HG02759 (cell line): ENCODE data around the gene MSH4.
A peak's percentile ranks its signal among the peaks of the same experiment; 100 is the strongest.
"Not testable (repeated sequence)": the region's sequence is repeated elsewhere in the genome, so short reads cannot be mapped to it uniquely, and the experiment has no call there.

Source experiments
- ATAC-seq: cut with Tn5 transposase; IDR thresholded peaks from one replicate; pipeline ENCODE4 v1.9.1; 2021; ENCODE audit warnings: mild to moderate bottlenecking, moderate library complexity; ENCODE audit not compliant: unreplicated experiment

The MSH4 gene

DNA sequence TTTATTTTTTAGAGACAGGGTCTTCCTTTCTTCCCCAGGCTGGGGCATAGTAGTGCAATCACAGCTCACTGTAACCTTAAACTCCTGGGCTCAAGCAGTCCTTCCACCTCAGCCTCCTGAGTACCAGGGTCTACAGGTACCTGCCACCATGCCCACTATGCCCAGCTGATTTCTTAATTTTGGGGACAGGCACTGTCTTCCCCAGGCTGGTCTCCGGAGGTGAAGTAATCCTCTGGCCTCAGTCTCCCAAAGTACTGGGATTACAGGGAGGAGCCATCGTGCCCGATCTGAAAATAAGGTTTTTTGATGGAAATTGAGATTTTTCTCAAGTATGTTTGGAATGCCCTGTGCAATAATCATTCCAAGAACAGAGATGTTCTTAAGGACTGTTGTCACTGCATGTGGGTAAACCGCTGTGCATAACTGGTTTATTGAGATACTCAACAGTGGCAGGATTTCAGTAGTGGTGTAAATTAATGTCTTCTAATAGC is 934 bp upstream of the MSH4 start:
- ATAC-seq = no peak

DNA sequence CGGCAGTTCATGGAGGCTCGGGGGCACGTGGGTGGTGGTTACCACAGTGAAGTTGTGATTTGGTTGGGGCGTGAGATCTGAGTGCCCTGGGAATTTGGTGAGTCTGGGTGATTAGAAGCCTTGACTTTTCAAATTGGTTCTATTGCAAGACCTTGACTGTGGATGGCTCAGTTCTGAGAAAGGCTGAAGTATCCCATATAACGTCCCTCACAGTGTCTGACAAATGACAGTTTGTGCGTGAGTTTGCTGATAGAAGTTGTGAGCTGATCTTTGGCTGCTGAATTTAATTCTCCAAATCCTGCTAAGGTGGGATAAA is 549 bp downstream of the MSH4 start:
- peak; percentile 15 for ATAC-seq

DNA sequence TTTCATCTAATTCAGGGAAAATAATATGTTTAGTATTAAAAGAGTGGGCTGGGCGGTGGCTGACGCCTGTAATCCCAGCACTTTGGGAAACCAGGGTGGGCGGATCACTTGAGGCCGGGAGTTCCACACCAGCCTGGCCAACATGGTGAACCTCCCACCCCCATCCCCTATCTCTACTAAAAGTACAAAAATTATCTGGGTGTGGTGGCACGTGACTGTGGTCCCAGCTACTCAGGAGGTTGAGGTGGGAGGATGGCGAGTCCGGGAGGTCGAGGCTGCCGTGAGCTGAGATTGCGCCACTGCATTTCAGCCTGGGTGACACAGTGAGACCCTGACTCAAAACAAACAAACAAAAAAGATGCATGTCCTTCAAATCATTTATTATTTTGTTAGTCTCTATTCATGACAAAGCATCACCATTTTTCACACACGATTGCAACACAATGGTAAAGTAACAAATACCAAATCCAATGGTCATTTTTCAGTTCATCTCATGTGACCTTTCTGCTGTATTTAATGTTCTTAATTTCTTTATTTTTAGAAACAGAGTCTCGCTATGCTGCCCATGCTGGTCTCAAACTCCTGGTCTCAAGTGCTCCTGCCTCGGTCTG is 1.0 kb downstream of the MSH4 start:
- no peak for ATAC-seq

DNA sequence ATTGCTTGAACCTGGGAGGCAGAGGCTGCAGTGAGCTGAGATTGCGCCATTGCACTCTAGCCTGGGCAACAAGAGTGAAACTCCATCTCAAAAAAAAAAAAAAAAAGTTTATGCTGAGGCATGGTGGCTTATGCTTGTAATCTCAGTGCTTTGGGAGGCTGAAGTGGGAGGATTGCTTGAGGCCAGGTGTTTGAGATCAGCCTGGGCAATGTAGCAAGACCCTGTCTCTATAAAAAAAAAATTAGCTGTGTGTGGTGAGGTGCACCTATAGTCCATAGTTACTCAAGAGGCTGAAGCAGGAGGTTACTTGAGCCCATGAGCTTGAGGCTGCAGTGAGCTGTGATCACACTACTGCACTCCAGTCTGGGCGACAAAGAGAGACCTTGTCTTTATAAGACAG is 4.8 kb downstream of the MSH4 start:
- not testable (repeated sequence) for ATAC-seq

DNA sequence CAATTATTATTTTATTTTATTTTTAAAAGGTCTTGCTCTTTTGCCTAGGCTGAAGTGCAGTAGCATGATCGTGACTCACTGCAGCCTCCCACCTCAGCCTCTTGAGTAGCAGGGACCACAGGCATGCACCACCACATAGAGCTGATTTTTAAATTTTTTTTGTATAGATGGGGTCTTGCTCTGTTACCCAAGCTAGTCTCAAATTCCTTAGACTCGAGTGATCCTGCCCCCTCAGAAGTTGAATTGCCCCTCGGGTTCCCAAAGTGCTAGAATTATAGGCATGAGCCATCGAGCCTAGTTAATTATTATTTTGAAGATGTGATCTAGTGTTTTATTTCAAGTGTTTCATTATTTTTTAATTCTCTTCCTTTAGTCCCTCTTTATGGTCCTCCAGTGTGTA is 12.2 kb downstream of the MSH4 start:
- no peak for ATAC-seq

DNA sequence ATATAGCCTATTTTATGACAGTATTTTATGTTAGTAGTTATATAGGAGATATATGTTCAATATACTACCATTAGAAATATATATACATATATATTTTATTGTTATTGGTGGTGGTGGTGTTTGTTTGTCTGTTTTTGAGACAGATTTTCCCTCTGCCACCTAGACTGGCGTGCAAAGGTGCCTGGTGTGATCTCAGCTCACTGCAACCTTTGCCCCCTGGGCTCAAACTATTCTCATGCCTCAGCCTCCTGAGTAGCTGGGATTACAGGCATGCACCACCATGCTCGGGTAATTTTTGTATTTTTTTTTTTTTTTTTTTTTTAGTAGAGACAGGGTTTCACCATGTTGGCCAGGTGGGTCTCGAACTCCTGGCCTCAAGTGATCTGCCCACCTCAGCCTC is 13.4 kb downstream of the MSH4 start:
- not testable (repeated sequence) for ATAC-seq

DNA sequence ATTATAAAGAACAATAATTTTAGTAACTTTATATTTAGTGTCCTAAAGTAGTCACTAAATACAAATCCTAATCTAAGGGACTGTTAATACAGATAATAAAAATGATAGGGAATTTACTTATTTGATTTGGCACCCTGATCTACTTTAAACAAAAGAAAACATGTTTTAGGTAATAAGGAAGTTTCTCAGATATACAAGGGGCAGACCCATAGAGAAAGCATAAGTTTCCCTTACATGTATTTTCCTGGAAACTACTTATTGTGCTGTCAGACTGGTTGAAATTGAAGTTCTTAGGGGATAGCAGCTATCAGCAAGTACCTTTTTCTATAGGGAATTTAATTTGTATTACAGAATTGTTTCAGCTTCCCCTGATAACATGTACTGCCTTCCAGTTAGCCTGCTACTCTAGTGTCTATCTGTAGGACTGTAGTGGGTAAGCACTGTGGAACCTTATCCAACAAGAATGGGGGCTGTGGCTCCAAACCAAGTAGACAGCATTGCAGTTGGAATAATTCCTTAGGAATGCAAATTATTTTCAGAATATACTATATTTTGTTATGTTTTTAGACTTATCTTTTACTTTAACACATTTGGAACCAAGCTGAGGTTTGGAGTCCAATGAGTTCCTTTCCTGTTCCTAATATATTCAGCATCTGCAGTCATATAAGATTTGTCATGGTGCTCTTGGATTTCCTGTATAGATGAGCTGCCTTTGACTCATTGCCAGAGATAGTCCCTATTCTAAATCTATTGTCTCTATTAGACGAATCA is 14.7 kb downstream of the MSH4 start:
- ATAC-seq = no peak

DNA sequence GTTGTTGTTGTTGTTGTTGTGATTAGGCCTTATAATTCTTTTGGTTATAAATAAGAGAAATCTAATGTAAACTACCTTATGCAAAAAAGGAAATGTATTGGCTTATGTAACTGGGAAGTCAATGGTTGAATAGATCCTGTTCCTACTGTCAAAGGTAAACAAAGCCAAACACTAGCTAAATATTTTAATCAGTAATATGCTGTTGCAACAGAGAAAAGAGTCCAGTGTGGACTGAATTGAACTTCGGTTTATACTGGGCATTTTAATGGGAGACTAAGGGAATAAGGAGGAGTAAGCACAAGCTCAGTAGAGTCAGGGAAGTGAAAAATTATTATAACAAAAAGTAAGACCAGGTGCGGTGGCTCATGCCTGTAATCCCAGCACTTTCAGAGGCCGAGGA is 15.4 kb downstream of the MSH4 start:
- ATAC-seq = no peak

DNA sequence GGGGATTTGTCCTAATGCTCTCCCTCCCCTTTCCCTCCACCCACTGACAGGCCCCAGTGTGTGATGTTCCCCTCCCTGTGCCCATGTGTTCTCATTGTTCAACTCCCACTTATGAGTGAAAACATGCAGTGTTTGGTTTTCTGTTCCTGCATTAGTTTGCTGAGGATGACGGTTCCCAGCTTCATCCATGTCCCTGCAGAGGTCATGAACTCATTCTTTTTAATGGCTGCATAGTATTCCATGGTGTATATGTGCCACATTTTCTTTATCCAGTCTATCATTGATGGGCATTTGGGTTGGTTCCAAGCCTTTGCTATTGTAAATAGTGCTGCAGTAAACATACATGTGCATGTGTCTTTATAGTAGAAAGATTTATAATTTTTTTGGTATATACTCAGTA is 26.9 kb downstream of the MSH4 start:
- ATAC-seq = not testable (repeated sequence)

DNA sequence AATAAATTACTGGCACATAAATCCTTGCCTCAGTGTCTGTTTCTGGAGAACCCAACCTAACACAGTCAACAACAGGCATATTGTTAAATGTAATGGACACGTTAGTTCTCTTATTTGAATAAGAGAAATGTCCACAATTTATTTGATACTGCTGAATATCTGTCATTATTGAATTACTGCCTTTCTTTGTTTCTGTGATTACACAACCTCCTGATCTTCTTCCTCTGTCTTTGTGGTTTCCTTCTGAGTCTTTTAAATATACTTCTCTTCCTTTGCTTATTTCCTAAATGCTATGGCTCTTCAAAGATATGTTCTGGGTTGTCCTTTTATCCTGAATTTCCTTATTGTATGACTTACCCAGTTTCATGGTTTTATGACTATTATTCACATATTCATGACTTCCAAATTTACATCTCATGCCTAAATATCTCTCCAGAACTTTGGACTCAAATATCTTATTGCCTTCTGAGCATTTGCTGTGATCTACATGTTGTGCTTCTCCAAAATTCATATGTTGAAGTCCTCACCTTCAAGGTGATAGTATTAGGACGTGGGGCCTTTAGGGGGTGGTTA is 39.9 kb downstream of the MSH4 start:
- no peak for ATAC-seq

DNA sequence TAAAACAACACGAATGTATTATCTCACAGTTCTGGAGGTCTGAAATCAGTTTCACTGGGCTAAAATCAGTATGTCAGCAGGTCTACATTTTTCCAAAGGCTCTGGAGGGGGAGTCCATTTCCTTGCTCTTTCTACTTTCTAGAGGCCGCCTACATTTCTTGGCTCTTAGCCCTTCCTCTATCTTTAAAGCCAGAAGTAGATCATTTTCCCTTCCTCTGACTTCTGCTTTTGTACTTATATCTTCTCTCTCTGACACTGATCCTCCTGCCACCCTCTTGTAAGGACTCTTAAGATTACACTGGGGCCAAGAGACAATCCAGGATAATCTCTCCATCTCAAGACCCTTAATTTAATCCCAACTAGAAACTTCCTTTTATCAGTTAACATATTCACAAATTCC is 41.4 kb downstream of the MSH4 start:
- ATAC-seq = no peak

DNA sequence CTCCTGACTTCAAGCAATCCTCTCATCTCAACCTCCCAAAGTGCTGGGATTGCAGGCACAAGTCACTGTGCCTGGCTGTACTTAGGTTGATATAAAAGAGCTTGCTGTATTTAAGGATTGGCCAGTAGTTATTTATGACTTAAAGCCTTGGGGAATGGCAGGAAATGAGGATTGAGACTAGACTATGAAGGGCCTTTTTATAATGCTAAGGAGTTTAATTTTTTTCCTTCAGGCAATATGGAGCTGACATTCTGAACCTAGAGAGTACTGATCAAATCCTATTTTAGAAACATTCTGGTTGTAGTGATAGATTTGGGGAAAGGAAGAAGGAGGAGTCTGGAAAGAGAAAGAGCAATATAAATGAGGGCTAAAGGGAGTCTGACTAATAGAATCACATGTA is 44.7 kb downstream of the MSH4 start:
- ATAC-seq = no peak

DNA sequence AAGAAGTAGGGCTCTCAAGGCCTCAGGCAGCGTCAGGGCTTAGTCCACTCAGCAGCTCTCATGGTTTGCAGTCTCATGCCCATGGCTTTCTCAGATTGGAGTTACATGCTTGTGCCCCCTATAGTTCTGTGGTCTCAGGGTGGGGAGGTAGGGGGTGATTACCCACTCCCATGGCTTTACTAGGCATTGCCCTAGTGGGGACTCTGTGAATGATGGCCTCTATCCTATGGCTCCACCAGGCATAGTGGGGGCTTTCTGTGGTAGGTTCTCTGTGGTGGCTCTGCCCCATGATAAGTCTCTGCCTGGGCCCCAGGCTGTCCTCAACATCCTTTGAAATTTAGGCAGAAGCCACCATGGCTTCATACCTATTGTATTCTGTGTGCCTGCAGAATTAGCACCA is 48.9 kb downstream of the MSH4 start:
- ATAC-seq = no peak

DNA sequence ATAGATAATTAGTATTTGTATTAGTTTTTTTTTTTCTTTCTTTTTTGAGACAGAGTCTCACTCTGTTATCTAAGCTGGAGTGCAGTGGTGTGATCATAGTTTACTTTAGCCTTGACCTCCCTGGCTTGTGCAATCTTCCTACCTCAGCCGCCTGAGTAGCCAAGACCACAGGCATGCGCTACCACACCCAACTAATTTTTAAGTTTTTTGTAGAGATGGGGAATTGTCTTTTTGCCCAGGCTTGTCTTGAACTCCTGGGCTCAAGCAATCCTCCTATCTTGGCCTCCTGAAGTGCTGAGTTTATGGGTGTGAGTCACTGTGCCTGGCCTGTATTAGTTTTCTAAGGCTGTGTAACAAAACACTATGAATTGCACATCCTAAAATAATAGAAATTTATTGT is 58.3 kb downstream of the MSH4 start:
- no peak for ATAC-seq

DNA sequence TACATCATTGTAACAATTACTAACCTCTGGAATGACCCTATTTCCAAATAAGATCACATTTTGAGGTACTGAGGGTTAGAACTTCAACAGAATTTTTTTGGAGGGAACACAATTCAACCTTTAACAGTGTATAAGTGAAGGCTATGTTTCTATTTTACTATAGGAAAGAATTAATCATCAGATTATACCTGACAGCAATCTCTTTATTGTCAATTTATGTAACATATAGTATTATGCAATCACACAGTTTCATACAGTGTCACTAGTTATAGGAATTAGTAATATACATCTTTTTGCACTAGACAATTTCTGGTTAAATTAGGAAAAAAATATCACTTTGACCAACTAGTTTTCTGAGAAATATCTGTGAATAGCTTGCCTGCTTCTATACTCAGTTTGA is 59.1 kb downstream of the MSH4 start:
- ATAC-seq = no peak

DNA sequence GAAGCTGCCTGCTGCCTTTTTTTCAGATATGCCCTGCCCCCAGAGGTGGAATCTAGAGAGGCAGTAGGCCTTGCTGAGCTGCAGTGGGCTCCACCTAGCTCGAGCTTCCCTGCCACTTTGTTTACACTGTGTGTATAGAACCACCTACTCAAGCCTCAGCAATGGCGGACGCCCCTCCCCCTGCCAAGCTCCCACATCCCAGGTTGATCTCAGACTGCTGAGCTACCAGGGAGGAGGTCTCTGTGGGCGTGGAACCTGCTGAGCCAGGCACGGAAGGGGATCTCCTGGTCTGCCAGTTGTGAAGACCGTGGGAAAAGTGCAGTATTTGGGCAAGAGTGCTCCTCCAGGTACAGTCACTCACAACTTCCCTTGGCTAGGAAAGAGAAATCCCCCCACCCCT is 65.1 kb downstream of the MSH4 start:
- no peak for ATAC-seq

DNA sequence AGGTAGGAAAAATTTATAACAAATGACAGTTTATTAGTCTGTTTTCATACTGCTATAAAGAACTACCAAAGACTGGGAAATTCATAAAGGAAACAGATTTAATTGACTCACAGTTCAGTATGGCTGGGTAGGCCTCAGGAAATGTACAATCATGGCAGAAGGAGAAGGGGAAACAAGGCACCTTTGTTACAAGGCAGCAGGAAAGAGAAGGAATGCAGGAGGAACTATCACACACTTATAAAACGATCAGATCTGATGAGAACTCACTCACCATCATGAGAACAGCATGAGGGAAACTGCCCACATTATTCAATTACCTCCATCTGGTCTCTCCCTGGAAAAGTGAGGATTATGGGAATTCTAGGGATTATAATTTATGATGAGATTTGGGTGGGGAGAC is 74.3 kb downstream of the MSH4 start:
- no peak for ATAC-seq

DNA sequence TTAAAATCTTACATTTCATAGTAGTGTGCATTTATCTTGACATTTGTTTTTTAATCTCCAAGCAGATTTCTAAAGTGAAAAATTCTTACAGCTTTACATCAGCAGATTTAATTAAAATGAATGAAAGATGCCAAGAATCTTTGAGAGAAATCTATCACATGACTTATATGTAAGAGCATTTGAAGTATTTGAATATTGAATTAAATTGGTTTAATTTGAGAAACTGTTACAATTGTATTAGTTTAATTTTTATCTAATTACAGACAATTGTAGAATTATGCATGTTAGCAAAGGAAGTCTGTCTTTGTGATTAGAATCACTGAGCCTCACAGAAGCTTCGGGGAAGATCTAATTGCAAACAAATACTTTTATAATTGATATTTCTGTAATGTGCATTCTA is 83.3 kb downstream of the MSH4 start:
- ATAC-seq = no peak

DNA sequence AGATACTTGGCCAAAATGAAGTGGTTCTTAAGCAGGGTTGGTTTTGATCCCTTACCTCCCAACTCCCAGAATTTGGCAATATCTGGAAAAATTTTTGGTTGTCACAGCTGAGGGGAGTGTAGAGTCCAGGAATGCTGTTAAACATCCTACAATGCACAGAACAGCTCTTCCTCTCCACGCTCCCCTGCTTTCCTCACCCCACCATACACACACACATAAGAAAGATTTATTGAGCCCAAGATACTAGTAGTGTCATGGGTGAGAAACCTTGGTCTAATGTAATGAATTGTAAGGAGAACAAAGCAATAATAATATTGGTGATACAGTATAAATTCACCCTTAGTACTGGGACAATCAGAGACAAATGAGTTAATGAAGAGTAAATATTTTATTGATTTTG is 87.8 kb downstream of the MSH4 start:
- ATAC-seq = no peak

DNA sequence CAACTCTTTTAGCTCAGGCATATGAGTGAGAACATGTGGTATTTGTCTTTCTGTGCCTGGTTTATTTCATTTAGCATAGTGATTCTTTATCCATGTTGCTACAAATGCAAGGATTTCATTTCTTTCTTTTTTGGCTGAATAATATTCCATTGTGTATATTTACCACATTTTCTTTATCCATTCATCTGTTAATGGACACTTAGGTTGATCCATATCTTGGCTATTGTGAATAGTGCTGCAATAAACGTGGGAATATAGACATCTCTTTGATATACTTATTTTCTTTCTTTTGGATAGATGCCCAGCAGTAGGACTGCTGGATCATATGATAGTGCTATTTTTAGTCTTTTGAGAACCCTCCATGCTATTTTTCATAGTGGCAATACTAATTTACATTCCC is 104.7 kb downstream of the MSH4 start:
- no peak for ATAC-seq

DNA sequence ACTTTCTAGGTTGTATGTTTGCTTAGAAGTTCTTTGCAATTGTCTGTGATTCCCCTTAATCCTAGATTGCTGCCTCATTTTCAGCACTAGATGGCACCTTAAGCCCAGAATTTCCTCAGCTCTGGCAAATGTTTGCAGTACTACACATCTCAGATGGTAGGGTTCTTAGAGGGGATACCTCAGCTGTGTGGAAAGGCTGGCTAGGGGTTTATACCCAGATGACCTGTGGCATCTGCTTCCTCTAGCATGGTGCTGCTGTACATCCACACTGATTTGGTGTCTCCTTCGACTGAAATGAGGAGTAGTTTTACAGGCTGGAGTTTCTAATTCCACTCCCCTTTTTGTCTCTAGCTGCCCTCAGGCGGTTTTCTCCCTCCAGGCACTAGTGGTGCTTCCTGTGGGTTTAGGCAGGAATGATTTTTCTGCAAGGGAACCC is 112.1 kb downstream of the MSH4 start:
- peak; percentile 88 for ATAC-seq

DNA sequence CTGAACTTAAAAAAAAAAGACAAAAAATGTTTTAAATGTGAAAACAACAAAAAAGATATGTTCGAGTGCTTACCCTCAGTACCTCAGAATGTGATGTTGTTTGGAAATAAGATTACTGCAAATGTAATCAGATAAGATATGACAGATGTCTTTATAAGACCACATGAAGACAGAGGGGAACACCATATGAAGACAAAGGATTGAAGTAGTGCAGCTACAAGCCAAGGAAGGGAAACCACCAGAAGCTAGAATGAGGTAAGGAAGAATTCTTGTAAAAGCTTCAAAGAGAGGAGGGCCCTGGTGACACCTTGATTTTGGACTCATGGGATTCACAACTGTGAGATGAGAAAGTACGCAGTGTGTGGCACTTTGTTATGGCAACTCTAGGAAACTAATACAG is 120.2 kb downstream of the MSH4 start:
- ATAC-seq = no peak
